AG09309 (cell line): Measurements from ENCODE around the gene ZPR1.

Experiments used
- DNase-seq: peaks from one replicate; pipeline ENCODE4 v3.0.0-alpha.2; 2010; ENCODE audit warnings: low read depth
- H3K4me3 ChIP-seq: 2 replicates; pipeline ENCODE4 v1.5.1; 2011; ENCODE audit warnings: mild to moderate bottlenecking, low read depth, low read length, moderate library complexity; ENCODE audit not compliant: control insufficient read depth
- TF ChIP-seq, protein P1 (sequence below): IDR thresholded peaks from 2 replicates; pipeline ENCODE4 v1.5.1; 2011; ENCODE audit warnings: mild to moderate bottlenecking, low read depth, low read length, inconsistent platforms; ENCODE audit not compliant: insufficient read depth, control insufficient read depth; ENCODE audit errors: missing control alignments

ZPR1 gene

DNA sequence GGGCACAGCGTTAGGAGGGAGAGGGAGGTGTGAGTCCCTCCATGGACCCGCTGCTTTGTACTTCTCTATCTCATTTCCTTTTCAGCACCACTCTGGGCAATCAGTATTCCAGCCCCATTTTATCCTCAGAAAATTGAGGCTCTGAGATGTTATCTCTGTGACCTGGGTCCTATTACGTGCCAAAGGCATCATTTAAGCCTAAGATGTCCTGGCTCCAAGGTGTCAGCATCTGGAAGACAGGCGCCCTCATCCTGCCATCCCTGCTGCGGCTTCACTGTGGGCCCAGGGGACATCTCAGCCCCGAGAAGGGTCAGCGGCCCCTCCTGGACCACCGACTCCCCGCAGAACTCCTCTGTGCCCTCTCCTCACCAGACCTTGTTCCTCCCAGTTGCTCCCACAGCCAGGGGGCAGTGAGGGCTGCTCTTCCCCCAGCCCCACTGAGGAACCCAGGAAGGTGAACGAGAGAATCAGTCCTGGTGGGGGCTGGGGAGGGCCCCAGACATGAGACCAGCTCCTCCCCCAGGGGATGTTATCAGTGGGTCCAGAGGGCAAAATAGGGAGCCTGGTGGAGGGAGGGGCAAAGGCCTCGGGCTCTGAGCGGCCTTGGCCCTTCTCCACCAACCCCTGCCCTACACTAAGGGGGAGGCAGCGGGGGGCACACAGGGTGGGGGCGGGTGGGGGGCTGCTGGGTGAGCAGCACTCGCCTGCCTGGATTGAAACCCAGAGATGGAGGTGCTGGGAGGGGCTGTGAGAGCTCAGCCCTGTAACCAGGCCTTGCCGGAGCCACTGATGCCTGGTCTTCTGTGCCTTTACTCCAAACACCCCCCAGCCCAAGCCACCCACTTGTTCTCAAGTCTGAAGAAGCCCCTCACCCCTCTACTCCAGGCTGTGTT is 41.1 kb upstream of the ZPR1 start:
- no peak for DNase-seq
- H3K4me3 ChIP-seq = no peak overlapping the region
- TF ChIP-seq, protein P1, sequence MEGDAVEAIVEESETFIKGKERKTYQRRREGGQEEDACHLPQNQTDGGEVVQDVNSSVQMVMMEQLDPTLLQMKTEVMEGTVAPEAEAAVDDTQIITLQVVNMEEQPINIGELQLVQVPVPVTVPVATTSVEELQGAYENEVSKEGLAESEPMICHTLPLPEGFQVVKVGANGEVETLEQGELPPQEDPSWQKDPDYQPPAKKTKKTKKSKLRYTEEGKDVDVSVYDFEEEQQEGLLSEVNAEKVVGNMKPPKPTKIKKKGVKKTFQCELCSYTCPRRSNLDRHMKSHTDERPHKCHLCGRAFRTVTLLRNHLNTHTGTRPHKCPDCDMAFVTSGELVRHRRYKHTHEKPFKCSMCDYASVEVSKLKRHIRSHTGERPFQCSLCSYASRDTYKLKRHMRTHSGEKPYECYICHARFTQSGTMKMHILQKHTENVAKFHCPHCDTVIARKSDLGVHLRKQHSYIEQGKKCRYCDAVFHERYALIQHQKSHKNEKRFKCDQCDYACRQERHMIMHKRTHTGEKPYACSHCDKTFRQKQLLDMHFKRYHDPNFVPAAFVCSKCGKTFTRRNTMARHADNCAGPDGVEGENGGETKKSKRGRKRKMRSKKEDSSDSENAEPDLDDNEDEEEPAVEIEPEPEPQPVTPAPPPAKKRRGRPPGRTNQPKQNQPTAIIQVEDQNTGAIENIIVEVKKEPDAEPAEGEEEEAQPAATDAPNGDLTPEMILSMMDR = no peak

DNA sequence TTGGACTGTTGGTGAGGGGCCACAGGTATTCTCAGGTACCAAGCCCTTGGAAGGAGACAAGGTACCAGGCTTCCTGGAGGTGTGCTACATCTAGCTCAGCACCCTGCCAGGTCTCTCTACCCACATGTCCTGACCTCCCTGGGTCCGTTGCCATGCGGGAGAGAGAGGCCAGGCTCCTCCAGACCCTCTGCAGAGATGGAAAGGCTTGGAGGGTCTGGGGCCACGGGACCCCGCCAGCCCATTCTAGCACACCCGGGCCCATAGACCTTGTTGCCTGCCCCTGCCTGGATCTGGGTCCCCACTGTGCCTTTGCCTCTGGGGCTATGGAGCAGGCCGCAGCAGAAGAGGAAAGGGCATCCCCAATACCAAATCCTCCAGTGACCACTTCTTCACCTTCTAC is 39.6 kb upstream of the ZPR1 start:
- H3K4me3 ChIP-seq = no peak overlapping the region
- no peak for DNase-seq
- TF ChIP-seq, protein P1 = no peak

DNA sequence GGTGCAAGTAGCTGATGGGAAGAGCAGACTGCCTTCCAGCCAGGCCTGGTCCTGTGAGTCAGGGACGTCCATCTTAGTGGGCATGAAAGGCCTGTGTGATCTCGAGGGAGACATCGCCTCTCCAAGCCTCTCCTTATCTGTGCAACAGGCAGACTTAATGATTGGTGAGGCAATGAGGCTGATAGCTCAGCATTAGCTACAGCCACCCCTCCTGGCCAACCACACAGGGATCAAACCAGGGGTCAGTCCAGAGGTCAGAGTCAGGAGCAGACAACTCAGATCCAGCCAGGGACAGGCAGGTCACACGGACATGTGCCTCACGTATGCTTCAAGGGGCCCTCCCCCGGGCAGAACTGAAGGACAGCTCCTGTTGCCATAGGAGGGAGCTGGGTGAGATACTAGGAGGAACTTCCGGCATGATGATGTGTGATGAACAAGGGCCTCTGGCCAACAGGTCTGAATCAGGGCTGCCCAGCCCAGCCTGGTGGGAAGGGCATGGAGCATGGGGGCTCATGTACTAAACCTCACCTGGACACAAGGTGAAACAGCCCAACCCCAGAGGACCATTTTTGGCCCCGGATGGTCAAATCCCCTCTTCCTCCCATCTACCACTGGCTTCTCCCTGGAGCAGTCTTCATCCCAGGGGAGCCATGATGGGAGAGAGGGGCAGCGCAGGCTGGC is 39.1 kb upstream of the ZPR1 start:
- no peak for DNase-seq
- TF ChIP-seq, protein P1 = no peak
- H3K4me3 ChIP-seq = no peak overlapping the region

DNA sequence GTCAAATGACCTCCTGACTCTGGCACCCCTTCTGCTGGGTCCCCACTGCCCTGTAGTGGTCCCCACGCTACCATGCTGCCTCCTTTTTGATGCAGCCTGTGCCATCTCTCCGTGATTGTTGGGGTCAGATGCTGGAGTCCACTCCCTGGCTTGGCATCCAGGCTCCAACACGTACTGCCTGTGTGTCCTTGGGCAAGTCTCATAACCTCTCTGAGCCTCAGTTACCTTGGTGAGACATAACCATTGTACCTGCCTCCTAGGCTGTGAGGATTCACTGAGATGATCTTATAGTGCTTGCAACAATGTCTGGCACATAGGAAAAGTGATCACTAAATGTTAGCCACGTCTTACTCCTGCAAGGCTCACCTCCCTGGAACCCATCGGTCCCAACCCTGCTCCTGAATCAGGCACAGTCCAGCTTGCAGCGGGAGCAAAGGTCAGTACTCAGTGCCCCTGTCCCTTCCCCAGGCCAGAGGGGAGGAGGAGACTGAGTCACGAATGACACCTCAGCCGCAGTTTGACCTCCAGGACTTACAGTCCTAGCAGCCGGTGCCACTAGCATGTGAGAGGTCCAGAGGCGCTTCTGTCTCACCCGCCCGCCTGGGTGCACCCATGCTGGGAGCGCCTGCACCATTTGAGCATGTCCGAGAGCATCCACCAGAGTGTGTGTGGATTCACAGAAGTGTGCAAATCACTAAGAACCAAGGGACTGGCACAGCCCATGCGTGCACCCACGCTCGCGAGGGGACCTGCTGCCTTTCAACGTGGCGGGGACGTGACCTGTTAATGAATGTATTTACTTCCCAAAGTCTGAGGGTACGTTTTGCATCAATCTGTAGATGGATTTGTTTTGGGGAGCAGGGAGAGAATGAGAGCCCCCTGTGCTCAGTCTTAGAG is 38.3 kb upstream of the ZPR1 start:
- DNase-seq = no peak
- H3K4me3 ChIP-seq = no peak overlapping the region
- TF ChIP-seq, protein P1 = no peak

DNA sequence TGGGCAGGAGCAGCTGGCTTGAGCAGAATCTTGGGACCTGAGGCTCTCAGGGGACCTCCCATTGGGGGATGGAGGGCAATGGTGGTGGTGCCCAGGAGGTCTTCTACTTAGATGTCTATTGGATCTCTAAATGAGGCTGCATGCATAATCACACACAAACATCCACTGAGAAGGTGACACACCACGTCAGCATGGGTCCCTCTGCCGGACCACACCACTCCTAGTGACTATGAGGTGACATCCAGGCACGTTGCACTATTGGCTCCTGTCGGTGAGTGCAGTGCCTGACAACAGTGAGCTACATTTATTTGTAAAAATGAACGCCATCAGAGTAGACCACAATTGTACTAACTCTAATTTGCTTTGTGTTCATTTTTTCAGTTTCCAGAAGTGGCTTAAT is 37.6 kb upstream of the ZPR1 start:
- no peak overlapping the region for H3K4me3 ChIP-seq
- TF ChIP-seq, protein P1 = no peak
- no peak for DNase-seq
